Fibroblast of mammary gland (primary cell): ENCODE results near the gene PAIP1.
"Not testable (repeated sequence)": the region's sequence is repeated elsewhere in the genome, so short reads cannot be mapped to it uniquely, and the experiment has no call there.

Experiments
- DNase-seq: peaks from one replicate; pipeline ENCODE4 v3.0.0-alpha.2; 2010; ENCODE audit warnings: low read depth
- H3K4me3 ChIP-seq: 2 replicates; pipeline ENCODE4 v1.5.1; 2011; ENCODE audit warnings: low read depth, mild to moderate bottlenecking, low read length, moderate library complexity; ENCODE audit not compliant: control insufficient read depth
- CTCF ChIP-seq: conservative IDR thresholded peaks from 2 replicates; pipeline ENCODE4 v1.5.1; 2011; ENCODE audit warnings: low read depth, low read length, inconsistent platforms; ENCODE audit not compliant: control insufficient read depth, insufficient read depth

PAIP1 gene

GRCh38 chr5:43523662-43524072 lies 33.2 kb downstream of the PAIP1 start:
- H3K4me3 ChIP-seq = no peak overlapping the region
- no peak for TF ChIP-seq CTCF
- peak; percentile 12 for DNase-seq

DNA sequence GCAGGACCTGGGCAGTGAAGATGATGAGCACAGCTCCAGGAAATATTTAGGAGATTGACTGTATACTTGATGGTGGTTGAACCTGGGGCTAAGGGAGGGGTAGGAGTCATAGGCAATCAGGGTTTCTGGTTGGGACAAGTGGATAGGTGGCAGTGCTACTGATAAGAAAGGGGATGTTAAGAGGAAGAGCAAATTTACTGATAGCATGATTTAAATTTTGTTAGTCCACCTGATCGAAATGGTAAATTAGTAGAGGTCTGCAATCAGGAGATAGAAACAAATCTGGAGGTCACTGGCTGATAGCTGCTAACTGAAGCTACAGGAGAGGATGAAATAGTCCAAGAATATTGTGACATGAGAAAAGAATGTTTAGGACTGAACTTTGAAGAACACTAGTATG lies 36.3 kb downstream of the PAIP1 start:
- no peak for TF ChIP-seq CTCF
- H3K4me3 ChIP-seq = no peak overlapping the region
- DNase-seq = no peak

DNA sequence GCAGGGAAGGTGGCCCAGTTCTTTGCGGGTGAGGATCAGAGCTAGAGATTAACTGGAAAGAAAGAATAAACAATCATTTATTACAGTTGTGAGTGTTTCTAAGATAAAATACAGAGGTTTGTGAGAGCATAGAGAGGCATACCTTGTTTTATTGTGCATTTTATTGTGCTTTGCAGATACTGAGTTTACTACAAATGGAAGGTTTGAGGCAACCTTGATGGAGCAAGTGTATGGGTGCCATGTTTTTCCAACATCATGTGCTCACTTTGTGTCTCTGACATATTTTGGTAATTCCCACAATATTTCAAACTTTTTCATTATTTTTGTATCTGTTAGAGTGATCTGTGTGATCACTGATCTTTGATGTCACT lies 41.2 kb downstream of the PAIP1 start:
- peak overlapping the region; percentile 76 for H3K4me3 ChIP-seq
- DNase-seq = no peak
- no peak for TF ChIP-seq CTCF

DNA sequence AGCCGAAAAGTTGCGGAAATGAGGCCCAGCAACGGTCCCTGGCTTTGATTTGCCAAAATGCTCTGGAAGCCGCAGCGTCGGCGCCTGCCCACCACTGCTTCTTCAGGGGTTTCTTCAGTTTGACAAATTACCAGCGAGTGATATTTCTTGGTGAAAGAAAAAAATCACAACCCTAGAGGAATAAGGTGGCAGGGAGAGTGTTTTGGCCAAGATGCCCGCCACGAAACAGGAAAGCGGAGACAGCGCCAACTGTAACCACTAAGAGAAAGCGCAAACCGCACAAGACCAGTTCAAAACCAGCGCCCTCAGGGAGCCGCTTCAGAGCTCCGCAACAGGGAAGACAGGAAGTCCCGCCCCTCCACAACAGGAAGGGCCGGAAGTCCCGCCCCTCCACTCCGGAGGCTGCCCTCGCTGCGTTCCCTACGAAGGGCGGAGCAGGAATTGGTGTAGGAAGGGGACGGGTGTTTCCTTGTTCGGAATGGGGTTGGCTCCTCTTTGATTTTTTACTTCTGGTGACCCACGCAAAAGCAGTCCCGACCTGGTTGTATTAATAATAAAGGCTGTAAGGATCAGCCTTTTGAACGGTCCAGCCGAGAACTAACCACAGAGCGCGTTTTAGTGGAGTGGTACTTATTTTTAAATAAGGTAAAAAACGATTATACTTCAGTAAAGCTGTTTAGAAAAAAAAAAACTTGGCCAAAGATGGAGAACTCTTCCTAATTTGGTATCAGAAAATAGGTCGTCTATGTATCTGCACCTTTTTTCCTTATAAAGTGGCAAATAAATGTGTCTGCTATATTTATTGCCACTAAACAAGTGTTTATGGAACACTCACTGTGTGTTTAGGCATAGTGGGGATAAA lies 41.8 kb downstream of the PAIP1 start, which contains the start of gene C5orf34:
Gene C5orf34, minus strand, starts transcription at position 333 of the 862 bp plus-strand sequence. CDS start 5,809 bp downstream, outside the sequence.
- H3K4me3 ChIP-seq = peak within 1 kb of the TSS; percentile 76
- no peak for TF ChIP-seq CTCF
- peak; percentile 95 for DNase-seq

- H3K4me3 ChIP-seq = peak overlapping the region; percentile 76
- TF ChIP-seq CTCF = no peak
- DNase-seq = peak; percentile 89
These were observed 42.4 kb downstream of the PAIP1 start for GRCh38 chr5:43514471-43514815.

DNA sequence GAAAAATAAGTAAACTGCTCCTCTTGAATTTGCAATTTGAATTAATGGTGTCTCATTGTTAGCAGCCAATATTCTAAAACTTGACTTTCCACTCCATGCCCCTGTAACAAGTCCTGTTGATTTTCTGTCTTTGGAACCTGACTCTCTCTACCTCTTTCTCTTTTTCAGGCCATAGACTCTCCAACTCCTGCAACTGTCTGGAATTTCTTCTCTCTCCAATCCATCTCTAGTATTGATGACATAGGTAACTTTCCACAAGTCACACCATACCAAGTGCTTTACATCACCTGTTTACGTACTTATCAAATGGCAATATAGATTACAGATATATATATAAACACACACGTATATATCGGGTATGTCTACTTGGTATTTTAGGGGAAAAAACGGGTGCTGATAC lies 42.9 kb downstream of the PAIP1 start:
- DNase-seq = peak; percentile 2
- TF ChIP-seq CTCF = no peak
- peak overlapping the region; percentile 76 for H3K4me3 ChIP-seq

DNA sequence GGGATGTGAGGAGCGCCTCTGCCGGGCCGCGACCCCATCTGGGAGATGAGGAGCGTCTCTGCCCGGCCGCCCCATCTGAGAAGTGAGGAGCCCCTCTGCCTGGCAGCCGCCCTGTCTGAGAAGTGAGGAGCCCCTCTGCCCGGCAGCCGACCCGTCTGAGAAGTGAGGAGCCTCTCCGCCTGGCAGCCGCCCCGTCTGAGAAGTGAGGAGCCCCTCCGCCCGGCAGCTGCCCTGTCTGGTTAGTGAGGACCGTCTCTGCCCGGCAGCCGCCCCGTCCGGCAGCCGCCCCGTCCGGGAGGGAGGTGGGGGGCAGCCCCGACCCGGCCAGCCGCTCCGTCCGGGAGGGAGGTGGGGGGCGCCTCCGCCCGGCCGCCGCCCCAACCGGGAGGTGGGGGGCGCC lies 45.8 kb downstream of the PAIP1 start:
- not testable (repeated sequence) for H3K4me3 ChIP-seq, DNase-seq
